ENCODE results near the gene WWOX. TPM values are rescaled to one million over a fixed set of nuclear protein-coding genes. Genes with fewer than 3 reads are reported as not detected.

The WWOX gene
- total RNA-seq, 1 experiment from 2014 or later: 18.0 TPM

DNA sequence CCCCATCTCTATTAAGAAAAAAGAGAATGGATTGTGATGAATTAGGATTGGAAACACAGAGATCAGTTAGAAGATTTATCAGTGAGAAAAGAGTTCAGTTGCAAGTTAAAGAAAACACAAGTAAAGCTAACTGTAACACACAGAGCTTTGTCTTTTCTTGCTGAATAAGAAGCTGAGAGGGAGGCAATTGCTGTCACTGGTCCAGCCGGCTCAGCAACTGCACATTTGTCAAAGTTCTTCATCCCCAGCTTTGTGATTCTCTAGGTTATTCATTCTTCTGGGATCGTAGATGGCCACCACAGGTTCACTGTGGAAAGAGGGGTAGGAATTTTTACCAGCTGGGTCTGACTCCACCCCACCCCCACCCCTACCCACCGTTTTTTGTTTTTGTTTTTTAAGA, 615.7 kb downstream of the WWOX start:
- DNase-seq (ENCODE audit: low read depth): no peak

DNA sequence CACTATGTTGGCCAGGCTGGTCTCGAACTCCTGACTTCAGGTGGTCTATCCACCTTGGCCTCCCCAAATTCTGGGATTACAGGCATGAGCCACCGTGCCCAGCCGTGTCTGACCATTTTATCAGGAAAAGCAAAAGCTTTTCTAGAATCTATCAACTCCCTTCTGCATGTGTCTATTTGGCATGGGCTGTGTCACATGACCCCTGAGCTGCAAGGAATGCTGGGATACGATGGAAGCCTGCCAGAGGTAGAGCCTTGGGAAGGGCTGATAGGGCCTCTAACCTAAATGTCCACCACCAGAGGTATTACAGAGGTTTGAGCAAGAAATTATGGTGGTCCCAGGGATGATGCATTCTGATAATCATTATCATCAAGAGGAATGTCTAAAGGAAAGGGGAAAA, 616.2 kb downstream of the WWOX start:
- DNase-seq (ENCODE audit: low read depth): no peak

DNA sequence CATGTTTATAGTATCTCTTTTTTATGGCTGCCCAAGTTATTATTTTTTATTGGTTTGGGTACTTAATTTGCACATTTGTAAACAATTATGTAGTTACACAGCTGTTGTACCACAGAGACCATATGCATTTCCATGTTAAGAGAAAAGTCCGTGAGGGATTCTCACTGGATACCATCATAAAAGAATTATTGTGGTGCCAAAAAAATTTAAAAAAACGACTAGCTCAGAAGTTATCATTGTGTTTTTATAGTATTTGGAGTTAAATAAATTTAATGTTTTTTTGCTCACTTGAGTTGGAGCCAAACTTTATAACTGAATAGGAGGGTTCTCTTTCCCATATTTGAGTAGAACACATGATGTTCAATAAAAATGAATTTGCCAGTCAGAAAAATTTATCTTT, 618.7 kb downstream of the WWOX start:
- no peak for DNase-seq (ENCODE audit: low read depth)

DNA sequence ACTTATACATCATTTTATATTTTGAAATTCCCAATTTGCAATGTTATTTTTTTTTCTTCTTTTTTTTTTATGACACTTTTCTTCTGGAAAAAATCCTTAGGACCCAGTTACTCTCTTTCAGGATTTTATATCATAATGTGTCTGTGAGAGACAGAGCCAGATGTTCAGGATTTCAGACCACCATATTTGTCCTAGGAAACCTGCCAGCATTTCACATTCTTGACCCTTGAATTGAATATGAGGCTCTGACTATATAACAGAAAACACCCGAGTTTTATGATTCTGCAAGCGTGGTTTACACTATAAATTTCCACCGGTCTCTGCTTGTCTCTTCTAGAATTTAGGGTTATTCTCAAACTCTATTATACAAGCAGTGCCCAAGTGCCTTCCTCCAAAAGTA, 621.0 kb downstream of the WWOX start:
- no peak for DNase-seq (ENCODE audit: low read depth)

DNA sequence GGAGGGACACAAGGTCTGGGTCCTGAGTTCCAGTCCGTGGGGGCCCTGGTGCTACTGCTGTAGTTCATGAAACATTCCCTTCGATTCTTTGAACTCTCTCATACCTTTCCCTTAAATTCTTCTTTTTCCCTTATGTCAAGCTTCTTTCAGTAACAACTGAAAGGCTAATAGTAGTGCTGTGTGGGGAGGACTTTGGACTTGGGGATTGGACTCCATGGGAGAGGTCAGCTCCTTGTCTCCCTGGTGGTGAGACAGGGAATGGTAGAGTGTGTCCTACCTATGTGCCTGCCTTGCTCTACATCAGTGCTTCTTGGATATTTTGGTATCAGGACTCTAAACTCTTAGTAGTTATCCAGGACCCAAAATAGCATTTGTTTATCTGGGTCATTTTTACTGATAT, 628.1 kb downstream of the WWOX start:
- no peak for DNase-seq (ENCODE audit: low read depth)

DNA sequence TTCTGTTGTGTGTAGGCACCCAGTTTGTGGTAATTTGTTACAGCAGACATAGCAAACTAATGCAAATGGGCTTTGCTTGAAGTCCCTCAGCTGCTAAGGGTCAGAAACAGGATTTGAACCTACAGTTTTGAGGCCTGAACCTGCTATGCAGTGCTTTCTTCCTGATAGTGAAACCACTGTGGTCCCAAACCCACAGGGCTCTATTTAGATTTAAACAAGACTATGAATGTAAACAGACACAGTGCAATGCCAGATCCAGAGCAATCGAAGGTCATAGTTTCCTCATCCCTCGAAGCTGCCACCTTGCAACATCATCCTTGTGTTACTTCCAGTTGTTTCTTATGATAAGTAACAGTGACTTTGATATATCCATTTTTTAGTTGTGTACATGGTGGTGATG, 630.2 kb downstream of the WWOX start:
- DNase-seq (ENCODE audit: low read depth): no peak

DNA sequence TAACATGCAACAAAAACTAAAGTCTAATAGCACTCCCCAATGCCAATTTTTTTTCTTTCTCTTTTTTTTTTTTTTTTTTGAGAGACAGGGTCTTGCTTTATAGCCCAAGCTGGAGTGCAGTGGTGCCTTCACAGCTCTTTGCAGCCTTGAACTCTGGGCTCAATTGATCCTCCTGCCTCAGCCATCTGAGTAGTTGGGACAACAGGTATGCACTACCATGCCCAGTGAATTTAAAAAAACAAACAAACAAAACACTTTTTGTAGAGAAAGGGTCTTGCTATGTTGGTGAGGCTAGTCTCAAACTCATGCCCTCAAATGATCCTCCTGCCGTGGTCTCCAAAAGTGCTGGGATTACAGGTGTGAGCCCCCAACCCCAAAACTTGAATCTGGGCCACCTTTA, 632.3 kb downstream of the WWOX start:
- no peak for DNase-seq (ENCODE audit: low read depth)

DNA sequence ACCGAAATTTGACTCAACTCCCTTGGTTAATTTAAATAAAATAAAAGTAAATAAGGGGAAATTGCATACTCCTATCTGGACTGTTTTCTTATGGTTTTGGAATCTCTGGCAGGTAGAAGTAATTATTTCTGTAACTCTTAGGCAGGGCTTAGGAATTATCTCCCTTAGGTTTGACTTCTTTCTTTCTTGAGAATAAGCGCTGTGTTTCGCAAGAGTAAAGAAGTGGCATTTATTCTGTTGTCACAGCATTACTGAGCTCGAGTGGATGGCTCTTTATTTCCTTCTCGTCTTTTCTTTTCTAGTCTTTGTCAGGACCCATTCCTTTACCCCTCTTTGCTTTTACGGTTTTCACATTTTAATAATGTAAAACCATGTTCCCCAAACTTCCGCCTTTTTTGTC, 633.2 kb downstream of the WWOX start:
- DNase-seq (ENCODE audit: low read depth): no peak

DNA sequence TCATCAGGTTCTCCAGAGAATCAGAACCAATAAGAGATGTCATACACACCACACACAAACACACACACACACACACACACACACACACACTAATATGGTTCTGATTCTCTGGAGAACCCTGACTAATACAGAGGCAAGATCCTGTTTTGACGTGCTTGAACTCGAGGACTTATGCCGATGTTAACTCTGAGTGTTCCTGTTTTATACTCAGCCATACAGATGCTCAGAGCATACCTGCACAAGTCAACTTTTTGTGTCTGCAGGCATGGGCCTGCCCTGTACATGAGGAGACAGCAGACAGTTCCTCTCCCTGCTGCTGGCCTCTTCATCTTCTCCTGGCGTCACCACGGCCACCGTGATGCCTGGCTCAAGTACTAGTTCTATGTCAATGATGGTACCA, 635.9 kb downstream of the WWOX start:
- DNase-seq (ENCODE audit: low read depth): no peak

DNA sequence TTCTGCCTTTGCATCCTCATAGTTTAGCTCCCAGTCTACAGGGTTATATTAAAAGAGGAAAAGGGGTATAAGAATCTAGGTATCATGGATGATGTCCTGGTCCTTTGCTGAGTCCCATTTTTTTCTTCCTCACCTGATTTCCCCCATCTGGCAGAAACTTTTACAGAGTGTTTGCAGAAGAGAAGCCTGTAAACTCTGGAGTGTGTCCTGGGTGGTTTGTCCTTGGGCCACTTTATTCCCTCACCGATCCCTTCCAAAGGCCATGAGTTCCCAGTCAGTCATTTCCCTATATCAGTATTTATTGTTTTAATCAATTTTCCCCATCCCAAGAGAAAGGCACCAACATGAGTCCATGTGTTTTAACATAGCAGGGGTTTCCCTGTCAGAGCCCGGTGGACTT, 638.2 kb downstream of the WWOX start:
- no peak for DNase-seq (ENCODE audit: low read depth)

DNA sequence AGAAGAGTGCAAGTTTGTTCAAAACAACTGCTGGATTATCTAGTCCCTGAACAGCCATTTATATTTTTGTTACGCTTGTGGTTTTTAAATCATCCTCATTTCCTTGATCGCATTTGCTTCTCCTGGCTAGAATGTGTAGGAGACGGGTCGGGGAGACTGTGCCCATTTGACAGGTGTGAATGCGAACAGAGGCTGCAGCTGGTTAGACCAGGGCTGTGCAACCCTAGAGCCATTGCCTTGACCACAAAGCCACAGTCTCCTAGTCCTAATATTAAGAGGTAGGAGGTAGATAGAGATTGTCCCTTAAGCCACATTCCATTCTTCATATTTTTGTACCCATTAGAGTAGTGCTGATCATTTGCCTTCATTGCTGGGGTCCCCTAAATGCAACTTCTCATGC, 639.1 kb downstream of the WWOX start:
- no peak for DNase-seq (ENCODE audit: low read depth)

DNA sequence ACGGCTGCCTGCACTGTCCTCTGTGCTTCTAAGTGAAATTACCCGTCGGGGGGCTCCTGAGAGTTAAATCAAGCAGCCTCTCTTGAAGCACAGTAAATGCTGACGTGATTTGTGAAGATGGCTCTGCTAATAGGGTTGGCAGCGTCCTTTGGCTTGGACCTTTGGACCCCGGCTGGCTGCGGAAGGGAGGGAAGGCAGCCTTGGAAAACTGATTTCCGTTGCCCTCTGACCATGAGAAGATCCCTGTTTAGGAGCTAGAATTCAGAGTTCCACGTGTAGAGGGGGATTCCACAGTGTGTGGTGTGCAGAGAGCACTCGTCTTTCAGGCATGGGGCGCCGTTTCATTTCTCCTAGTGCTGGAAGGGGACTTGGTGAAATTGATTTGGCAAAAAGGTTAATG, 640.8 kb downstream of the WWOX start:
- DNase-seq (ENCODE audit: low read depth): no peak

DNA sequence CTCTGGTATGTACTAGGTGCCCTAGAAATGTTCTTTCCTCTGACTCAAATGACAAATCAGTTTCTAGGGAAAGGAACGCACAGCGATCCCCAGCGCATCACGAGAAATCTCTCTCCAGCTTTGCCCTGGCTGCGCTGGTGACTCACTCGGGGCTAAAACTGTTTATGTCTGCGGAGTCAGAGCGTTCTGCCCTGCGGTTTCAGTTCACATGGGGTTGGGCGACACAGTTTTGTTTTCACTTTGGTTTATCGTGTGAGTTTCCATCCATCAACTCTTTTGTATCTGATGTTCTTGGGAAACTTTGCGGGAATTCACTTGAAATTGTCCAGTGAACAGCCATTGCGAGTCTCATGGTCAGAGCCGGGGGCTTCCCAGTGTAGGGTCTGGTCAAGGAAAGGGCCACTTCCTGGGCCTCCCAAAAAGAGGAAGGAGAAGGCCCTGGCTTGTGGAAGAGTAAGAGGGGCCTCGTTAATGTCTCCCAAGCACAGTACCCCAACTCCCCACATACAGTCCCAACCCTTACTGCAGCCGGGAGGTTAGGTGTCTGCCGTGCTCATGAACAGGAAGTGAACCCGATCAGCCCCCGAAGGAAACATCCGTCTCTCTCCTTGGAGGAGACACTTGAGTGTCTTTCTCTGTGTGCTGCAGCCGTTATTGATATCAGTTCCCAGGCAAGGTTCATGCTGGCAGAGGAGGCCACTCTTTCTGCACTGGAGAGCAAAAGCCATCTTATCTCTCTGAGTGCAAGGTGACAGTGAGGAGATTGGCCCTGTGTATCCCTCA, 643.2 kb downstream of the WWOX start:
- peak; percentile 68 for DNase-seq (ENCODE audit: low read depth)

DNA sequence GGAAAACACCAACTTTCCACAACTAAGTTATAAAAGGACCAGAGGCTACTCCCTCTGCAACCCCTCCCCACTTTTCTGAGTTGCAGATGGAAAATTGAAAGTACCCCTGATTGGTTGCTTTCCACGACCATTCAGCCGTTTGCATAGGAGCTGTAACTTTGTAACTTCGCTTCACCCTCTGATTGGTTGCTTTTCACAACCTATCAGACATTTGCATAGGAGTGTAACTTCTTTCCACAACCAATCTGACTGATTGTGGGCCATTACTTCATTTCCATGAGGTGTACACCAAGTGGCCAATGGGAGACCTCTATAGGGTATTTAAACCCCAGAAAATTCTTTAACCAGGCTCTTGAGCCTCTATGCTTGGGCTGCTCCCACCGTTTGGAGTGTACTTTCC, 644.1 kb downstream of the WWOX start:
- no peak for DNase-seq (ENCODE audit: low read depth)

DNA sequence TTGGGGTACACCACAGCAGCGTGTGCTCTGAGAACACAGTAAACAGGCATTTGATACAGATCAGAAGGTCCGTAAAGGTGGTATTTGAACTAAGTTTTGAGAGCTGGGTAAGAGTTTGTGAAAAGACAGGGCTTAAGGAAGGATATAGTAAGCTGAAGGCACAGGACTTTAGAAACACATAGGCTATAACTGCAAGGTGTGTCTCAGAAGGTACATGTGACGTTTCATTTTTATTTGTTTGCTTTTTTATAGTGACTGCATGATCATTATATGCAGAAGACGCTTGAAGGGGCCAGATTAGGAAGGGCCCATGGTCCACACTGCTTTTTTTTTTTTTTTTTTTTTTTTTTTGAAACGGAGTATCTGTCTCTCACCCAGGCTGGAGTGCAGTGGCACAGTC, 644.6 kb downstream of the WWOX start:
- DNase-seq (ENCODE audit: low read depth): no peak

DNA sequence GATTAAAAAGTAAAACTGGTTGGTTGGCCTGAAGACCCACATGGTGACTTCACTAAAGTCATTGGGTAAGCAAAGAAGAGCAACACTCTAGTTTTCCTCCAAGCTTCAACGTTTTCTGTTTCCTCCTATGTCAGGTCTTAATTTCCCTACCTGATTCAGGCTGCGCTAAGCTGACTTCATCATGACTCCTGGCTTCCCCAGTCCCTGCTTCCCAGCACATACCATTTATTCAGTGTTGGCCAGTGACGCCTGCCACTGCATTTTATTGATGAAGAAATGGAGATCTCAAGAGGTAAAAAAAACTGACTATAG, 645.3 kb downstream of the WWOX start:
- no peak for DNase-seq (ENCODE audit: low read depth)

DNA sequence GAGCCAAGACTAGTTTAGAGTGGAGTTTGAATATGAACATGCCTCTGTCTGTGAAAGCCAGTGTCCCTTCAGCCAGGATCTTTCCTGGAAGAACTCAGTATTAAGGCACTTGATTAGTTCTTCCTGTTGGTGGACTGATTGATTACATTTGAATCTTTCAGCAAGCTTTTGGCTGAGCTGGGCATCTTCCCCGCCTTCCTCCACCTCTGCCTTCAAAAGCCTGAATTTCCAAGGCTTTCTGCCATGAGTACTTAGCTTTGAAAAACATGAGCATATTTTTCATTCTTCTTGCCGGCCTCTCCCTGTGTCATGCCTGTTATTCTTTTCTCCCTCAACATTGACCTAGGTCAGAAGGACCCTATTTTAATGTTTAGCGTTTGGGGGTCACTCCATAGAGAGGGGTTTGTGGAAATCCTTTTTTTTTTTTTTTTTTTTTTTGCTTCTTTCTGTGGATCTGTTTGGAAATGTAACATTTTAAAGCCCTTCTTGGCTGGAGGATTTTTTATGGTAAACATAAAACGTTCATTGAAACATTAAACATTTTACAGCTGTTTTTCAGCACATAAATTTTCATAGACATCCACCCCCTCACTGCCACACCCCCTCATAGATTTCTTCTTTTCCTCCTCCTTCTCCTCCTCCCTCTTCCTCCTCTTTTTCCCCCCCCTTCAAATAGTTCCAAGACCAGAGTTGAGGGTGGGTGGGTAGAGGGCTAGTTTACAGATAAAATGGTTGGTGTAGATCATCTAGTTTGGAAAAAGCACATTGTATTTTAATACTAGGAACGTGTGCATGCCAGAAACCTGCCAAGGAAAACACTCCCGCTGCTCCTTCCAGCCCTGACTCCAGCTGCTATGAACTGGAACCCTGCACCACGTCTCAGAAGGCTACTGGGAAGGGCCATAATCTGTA, 645.9 kb downstream of the WWOX start:
- DNase-seq (ENCODE audit: low read depth): no peak

DNA sequence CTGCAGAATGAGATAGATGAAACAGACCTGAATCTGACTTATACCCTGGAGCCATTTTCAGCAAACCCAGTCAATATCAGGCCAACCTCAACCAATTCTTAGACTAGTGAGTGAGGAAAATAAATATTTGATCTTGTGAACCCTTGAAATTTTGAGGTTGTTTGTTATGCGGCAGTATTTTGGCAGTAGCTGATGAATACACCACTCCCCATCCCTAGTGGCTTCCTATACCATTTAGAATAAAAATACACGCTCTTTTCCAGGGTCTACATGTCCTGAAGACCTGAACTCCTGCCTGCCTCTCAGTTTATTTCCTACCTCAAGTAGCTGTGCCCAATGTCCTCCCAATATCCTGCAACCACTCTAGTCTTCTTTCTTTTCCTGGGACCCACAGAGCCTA, 647.3 kb downstream of the WWOX start:
- no peak for DNase-seq (ENCODE audit: low read depth)

DNA sequence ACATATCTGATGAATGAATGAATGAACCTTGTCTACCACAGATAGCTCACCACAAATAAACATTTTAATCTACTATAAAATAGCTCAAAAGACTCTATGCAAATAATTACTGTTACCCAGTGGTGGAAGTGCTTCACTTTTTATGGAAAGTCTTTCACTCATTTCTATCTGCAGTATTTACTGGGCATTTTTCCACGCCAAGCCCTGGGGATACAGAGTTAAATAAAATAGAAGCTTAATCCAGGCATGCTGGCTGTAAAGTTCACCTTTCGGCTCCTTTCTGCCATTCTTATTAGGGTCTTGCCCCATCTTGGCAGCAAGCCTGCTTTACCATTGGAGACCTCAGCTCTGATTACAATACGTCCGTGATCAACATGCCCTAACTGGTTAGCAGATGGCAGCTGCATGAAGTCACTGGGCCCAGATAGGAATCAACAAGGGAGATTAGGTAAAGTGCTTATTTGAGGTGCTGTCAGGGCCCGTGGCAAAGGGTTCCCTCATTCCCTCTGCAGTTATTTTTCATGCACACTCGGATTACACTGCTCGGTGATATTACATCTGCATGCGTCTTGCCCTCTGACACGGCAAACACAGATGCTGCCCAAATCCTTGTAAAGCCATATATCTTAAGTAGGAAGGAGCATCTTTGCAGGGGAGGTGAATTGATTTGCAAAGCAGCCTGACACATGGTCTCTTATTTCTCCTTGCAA, 648.9 kb downstream of the WWOX start:
- no peak for DNase-seq (ENCODE audit: low read depth)

DNA sequence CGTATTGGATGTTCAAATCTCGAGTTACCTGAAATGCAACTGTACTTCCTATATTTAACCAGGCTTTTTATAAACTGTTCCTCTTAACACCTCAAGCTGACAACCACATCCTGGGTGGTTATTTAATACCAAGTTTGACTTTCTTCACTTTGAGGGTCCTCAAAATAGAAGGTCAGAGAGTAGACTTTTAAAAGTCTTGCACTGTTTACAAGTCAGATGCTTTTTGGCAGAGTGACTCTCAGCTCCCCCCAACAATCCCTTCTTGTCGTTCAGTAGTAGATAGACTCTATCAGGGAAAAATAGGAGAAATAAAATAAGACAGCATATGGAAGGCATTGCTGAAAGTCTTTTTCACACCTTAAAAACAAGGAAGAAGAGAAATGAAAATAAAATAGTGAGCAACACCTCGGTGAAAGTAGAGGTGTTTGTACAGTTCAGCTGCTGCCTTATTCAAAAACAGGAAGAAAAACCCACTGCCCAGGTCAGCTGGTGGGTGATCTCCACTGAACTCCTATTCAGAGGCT, 650.4 kb downstream of the WWOX start:
- no peak for DNase-seq (ENCODE audit: low read depth)

DNA sequence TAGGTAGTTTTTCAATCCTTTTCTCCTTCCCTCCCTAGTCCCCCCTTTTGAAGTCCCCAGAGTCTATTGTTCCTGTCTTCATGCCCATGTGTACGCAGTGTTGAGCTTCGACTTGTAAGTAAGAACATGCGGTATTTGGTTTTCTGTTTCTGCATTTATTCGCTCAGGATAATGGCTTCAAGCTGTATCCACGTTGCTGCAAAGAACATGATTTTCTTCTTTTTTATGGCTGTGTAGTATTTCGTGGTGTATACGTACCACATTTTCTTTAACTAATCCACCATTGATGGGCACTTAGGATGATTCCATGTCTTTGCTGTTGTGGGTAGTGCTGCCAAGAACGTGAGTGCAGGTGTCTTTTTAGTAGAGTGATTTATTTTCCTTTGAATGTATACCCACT, 651.2 kb downstream of the WWOX start:
- no peak for DNase-seq (ENCODE audit: low read depth)

DNA sequence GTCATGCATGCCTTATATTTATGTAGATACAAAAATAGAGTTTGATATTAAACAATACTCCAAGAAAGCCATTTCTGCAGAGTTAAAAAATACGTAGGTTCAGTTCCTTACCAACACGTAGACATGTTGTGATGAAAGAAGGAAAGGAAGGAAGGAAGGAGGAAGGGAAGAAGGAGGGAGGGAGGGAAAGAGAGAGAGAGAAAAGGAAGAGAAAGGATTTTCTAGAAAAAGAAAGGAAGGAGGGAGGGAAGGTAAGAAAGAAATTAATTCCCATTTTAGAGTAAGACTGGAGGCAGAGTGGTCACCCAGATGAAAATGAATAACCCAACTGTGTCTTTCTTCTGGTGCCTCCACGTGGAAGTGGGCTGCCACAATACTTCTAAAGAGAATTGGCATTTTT, 652.1 kb downstream of the WWOX start:
- no peak for DNase-seq (ENCODE audit: low read depth)
